Activated CD4-positive, alpha-beta T cell treated with anti-CD3 and anti-CD28 coated beads, Interleukin-2, amount 50 U/mL, for 24 hours (primary cell): ENCODE measurements around the gene ARL17B.
A peak's percentile ranks its signal among the peaks of the same experiment; 100 is the strongest.
"Not testable (repeated sequence)": the region's sequence is repeated elsewhere in the genome, so short reads cannot be mapped to it uniquely, and the experiment has no call there.

Experiments
- DNase-seq, 2 donors: peaks; one replicate each; pipeline ENCODE4 v3.0.0-alpha.2; 2020; ENCODE audit warnings: low read depth in 1 of 2, low spot score in 1 of 2

Gene ARL17B

DNA sequence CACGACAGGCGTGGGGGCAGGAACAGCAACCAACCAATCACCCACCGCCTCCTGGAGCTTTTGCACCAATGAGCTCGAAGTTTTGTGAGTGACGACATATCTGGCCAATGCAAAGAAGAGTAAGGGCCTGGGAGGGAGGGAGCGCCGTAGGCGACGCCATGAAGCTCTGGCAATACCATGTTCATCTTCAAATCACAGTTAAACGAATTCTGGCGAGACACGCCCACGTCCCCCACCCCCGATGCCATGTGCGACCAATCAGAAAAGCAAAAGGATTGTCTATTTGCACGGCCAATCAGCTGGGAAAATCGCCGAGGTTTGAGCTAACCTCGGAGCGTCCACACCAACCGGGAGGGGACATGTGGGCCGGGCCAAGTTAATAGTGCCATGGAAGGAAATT is at the start of gene ARL17B:
Gene ARL17B, minus strand, starts transcription at position 12 of the 400 bp plus-strand sequence. CDS start 3,369 bp downstream, outside the sequence.
- peak; percentile 47 to 95 for DNase-seq

DNA sequence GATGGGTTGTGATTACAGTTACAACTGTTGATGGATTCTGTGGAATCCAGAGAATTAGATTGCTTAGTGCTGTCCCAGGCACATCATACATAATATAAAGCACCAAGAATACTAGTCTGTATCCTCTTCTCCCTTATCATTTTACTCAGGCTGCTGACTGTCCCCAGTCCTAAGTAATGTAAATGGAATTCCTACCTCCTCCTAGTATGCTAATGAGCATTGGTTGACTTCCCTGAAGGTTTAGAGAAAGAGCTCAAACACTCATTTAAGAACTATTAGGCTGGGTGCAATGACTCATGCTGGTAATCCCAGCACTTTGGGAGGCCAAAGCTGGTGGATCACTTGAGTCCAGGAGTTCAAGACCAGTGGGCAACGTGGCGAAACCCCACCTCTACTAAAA is 48.3 kb upstream of the ARL17B start:
- not testable (repeated sequence) for DNase-seq

DNA sequence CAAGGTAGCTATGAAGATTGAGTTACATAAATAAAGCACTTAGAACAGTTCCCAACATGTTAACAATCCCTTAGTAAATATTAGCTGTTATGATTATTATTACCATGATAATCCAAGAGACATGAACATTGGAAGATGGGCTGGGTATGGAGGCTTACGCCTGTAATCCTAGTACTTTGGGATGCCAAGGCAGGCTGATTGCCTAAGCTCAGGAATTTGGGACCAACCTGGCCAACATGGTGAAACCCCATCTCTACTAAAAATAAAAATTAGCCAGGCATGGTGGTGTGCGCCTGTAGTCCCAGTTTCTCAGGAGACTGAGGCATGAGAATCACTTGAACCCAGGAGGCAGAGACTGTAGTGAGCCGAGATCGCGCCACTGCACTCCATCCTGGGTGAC is 45.6 kb upstream of the ARL17B start:
- not testable (repeated sequence) for DNase-seq

DNA sequence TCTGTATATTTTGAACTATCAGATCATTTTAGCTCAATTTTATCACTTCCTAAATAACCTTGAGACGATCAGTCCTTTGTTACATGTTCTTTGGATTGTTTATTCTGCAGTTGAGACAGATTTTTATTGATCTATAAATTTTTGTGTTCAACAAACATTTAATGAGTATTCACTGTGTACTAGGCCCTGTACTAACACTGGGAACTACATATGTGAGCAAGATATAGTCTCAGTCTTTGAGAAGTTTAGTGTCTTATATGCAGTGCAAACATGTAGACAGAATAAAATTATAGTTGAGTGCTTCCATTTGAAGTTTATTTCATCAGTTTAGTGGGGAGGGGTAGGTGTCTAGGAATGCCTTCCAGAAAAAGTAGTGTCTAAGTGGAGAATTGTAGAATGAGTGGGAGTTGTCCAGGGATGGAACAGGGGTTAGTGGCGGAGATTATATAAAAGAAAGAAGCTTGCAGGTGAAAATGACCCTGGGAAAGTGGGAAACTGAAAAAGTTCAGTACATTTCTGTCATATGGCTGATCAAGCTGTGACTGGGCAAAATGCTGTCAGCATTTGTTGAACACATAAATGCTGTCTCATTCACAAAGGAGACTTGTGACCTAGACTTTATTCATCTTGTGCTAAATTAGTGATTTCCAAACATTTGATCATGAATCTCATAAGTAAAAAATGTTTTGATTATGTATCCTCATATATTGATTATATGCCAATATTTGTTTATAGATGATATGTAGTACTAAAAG is 39.6 kb upstream of the ARL17B start:
- not testable (repeated sequence) for DNase-seq

DNA sequence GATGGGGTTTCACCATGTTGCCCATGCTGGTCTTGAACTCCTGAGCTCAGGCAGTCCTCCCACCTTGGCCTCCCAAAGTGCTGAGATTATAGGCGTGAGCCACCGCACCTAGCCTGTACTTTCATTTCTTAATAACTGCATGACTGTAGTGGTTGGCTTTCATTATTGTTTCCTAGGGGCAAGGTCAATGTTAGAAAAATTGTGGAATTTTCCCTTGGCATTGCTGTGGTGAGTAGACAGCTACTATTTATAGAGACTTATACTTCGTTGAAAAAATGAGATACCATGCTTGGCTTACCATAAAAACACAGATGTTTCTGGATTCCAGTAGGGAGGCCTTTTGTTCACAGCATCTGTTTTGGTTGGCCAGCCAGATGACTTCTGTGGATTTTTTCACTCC is 39.0 kb upstream of the ARL17B start:
- DNase-seq, result not testable (repeated sequence)

DNA sequence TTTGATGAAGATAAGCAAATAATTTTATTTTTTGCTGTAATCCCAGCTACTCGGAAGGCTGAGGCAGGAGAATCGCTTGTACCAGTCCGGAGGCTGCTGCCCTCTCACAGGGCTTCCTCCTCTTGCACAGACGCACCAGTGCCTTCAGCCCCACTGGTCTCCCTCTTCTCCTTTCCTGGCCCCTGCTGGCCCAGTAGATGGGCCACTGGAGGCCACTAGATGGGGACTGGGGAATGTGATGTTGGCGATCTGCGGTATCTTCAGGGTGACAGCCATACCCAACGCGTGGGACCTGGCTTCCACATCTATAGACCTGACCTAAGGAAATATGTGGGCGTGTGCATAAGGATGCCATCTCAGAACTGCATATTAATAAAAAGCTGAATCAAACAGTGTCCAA is 38.4 kb upstream of the ARL17B start:
- DNase-seq, result not testable (repeated sequence)

DNA sequence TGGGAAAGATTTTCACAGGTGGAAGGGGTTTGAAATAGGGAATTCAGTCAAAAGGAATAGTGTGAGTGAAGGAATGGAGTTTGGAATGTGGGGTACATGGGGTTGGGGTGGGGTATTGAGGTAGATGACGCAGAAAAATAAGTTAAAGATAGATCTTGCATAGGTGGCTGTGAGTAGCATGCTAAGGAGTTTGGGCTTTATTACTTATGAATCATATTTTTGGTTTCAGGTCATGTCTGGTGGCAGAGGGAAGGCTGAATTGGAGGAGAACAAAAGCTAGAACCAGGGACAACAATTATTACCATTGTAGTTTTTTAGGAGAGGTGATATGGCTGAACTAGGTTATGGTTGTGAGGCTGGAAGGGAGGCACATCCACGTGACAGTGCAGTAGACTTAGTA is 34.7 kb upstream of the ARL17B start:
- not testable (repeated sequence) for DNase-seq

DNA sequence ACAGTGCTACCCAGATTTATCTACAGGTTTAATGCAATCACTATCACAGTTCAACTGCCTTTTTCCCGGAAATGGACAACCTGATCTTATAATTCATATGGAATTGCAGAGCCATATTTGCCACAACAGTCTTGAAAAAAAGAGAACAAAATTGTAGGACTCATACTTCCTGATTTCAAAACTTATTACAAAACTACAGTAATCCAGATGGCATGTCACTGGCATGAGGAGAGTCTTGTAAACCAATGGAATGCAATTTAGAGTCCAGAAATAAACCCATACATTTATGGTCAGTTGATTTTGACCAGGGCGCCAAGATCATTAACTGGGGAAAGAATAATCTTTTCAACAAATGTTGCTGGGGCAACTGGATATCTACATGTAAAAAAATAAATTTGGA is 32.1 kb upstream of the ARL17B start:
- not testable (repeated sequence) for DNase-seq

DNA sequence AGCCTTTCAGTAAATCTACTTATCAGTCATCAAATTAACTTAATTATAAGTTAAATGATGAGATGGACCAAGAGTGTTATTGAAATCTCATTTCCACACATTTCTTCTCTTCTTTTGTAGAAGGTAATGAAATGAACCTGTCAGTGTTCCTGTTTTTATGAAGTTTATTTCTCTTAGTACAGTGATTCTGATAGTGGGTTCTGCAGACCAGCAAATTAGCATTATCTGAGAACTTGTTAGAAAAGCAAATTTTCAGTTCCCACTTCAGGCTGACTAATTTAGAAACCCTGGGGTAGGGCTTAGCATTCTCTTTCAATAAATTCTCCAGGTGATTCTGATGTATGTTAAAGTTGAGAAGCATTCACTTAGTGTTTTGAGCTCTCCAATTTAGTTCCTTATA is 23.9 kb upstream of the ARL17B start:
- DNase-seq, result not testable (repeated sequence)

DNA sequence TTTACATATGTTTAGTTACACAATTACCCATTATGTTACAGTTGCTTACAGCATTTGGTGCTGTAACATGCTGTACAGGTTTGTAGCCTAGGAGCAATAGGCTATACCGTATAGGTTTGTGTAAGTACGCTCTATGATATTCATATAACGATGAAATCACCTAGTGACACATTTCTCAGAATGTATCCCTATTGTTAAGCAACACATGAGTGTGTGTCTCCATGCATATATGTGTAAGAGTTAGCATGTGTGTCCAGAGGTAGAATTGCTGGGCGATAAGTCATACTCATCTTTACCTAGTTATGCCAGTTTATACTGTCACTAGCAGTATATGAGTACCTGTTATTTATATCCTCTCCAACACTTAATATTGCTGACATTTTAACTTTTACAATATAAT is 21.6 kb upstream of the ARL17B start:
- DNase-seq, result not testable (repeated sequence)

DNA sequence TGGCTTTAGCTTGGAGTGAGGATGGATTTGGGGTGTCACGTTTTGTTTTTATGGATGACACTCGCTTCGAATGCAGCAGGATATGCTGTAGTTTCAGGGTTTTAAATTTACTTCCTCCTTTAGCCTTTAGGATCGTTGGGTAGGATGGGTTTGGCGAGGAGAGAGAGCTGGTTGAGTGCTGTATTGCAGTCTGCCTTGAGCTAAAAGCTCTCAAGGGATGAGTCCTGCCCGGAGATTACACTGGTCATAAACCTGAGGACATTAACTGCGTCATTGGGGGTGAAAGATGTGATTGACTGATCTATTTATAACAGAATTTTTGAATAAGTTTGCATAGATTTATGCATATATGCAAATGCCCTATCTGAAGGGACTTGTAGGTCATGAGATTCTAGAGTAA is 11.9 kb upstream of the ARL17B start:
- not testable (repeated sequence) for DNase-seq

DNA sequence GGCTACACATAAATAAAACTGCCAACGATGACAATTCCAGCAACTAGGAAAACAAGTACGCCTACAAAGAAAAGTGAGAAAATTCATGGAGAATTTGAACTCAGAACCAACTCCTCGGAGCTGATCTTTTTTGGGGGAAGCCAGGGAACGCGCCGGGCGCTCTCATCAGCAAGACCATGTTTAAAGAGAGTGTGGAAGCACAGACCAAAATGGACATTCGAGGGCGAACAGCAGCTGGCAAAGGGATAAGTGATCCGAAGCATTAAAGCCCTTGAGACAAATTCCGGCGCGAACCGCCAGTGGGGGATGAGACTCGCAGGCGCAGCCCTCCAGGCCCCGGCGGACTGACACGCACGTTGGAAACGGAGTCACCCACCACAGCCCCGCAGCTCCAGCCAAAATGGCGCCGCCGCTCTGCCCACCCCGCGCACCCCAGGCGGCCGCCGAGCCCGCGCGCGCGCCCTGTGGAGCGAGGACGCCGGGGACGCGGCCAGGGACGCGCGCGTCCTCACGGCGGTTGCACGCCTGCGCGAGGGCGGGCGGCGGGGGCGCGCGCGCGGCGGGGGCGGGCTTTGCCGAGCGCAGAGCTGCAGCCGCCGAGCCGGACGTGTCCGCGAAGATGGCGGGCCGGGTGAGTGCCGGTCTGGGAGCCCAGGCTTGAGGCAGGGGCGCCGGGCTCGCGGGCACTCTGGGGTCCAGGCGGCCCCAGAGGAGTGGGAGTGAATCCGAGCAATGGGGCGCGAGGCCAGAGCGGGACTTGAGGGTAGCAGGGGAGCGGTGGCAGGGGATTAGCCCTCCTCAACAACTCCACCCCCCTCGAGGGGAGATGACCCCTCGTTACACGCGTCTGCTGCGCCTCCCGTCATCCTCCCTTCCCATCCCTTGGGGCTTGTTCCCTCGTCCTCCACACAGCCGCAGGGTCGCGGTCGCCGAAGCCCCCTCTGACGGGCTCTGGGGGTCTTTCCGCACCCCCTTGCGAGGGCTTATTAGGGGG is 11.0 kb upstream of the ARL17B start:
- not testable (repeated sequence) for DNase-seq

DNA sequence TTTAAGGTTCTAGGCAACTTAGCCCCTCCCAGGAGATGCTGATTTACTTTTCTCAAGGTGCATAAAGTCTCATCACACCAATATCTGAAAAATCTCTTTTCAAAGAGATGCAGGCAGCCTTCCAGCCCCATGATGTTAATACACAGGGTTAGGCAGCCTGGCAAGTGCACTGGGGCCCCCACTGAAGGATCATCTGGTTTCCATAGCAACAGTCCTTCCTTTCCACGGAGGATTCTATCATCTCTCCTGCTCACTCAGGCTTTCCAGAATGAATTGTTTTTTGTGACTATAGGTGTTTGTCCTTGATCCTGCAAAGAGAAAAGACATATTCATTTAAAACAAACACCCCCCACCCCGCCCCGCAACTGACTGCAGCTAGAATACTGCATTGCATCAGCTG is 6.0 kb upstream of the ARL17B start:
- not testable (repeated sequence) for DNase-seq

DNA sequence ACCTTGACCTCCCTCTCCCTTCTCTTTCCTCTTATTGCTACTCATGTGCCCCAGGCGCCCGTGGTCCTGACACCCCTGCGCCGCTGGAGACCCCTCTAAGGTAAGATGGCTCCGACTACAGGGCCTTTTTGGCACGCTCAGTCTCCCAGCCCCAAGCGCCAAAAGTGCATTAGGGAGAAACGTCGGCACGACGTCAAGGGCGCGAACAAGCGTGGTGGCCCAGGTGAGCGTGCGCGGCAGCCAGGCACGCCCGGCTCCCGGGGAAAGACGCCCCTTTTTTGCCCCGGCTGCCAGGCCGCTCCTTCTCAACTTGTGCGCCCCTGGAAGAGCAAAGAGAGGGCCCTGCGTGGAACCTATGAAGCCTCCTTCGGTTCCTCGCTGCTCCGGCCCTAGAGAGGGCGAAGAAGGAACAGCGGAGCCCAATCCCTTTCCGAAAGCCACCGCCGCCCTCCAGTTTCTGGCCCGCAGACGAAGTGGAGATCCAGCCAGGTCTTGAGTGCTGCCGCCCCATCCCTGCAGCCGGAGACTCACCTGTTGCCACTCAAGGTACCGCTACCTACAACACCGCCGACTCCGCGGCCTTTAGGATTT is 326 bp downstream of the ARL17B start:
- DNase-seq, result not testable (repeated sequence)

DNA sequence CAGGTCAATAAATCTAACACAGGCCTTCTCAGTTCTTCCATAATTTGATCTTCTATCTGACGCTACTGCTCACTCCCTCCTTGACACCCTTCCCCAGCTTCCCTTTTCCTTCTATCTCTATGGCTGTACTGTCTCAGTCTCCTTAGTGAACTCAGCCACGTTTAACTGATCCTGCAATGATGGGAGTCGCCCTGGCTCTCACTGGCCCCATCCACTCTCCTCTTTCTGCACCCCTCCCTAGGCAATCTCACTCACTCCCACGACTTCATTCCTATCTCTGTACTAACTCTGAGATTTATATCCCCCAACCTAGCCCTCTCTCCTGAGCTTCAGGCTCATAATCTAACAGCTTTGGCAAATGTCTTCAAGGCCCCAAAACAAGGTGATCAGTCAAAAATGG is 7.7 kb downstream of the ARL17B start:
- not testable (repeated sequence) for DNase-seq

DNA sequence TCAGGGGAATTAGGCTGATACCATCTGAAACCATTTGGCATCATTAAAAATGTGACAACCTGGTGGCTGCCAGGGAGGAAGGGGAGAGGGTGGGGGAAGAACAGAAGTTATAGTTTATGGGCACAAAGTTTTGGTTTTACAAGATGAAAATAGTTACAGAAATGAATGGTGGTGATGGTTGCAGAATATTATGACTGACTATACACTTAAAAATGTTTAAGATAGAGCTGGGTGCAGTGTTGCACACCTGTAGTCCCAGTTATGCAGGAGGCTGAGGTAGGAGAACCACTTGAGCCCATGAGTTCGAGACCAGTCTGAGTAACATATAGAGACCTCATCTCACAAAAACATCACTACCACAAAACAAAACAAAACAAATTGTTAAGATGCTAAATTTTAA is 12.5 kb downstream of the ARL17B start:
- DNase-seq, result not testable (repeated sequence)

DNA sequence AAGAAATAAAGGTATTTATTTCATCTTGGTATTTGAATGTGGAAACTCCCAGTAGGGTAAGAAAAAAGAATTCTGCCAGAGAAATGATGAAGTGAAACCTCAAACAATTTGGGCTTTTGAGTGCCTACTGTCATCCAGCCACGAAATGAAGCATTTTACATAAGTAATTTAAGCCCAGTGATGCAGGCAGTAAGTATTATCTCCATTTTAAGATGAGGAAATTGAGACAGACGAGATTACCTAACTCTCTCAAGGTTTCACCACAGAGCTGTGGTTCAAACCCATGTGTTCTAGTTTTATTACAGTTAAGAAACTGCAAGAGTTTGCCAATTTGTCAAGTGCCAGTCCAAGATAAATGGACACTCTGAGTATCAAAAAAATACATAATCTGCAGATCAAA is 13.2 kb downstream of the ARL17B start:
- DNase-seq, result not testable (repeated sequence)

DNA sequence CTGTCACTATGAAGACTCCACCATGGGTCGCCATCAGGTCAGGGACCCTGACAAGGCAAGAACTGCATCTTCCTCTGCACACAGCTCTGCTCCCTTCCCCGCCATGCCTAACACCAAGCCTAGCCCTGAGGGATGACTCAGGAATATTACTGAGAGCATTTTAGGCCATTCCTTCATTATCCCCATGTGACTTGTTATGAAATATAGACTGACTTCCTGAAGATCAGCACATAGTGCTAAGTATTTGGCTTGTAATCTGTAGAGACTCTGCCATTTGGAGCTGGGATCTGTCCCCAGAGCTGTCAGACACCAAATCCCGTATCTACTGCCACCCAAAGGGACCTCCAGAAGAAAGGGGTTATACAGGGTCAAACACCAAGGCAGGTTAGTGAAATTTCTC is 19.4 kb downstream of the ARL17B start:
- DNase-seq, result not testable (repeated sequence)

DNA sequence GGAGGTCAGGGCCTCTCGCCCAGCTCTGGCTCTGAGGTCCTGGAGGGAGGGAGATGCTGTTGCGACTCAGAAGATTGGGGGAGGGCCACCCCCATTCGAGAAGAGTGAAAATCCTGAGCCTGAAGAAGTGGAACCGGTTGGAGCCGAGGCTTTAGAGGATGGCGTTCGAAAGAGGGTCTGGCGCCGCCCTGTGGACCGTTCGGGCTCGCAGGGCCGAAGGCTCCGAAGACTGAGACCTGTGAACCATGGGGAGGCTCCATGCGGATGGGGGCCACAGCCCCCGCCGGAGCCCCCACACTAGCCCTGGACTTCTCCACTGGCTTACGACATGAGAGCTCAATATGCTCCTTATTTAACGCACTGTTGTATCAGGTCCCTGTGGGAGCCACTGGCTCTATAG is 20.3 kb downstream of the ARL17B start:
- not testable (repeated sequence) for DNase-seq

DNA sequence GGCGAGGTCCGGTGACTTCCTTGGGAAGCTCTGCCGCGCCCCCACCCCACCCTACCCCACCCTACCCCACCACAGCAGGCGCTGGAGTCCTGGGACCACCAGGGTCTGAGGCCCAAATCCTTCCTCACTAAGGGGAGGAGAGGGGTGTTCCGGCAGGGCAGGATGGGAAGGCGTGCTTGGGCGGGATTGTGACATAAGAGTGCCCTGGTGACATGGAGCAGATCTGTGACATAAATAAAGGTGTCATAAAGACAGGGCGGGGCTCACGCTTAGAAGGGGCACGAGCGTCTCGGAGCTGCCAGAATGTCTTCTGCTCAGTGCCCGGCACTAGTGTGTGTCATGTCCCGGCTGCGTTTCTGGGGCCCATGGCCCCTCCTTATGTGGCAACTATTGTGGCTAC is 66.7 kb downstream of the ARL17B start, which contains the start of gene LRRC37A:
Gene LRRC37A, plus strand, starts transcription at position 301 of the 400 bp plus-strand sequence. Its CDS starts 3 bp downstream, at position 304.
- not testable (repeated sequence) for DNase-seq

DNA sequence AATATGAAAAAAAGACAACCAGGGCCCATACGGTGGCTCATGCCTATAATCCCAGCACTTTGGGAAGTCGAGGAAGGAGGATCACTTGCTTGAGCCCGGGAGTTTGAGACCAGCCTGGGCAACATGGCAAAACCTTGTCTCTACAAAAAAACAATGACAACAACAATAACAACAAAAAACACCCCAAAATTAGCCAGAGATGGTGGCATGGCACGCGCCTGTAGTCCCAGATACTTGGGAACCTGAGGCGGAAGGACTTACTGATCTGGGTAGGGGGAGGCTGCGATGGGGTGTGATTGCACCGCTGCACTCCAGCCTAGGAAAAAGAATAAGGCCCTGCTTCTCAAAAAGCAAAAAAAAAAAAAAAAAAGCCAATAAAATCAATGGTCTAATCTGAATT is 69.9 kb downstream of the ARL17B start:
- DNase-seq, result not testable (repeated sequence)
